Nephron (organoid): ENCODE results near the gene FGFBP2.
"Not testable (repeated sequence)": the region's sequence is repeated elsewhere in the genome, so short reads cannot be mapped to it uniquely, and the experiment has no call there.

ENCODE experiments used
- H3K27ac Mint-ChIP-seq, 3 experiments: 2 replicates each; pipeline ENCODE4 v1.8.0; 2020; ENCODE audit warnings: mixed read lengths in 3 of 3, mild to moderate bottlenecking in 2 of 3, moderate library complexity in 1 of 3
- H3K27me3 Mint-ChIP-seq: 2 replicates; pipeline ENCODE4 v1.8.0; 2021; ENCODE audit warnings: low read depth, mild to moderate bottlenecking, moderate library complexity, mixed read lengths
- H3K36me3 Mint-ChIP-seq: 2 replicates; pipeline ENCODE4 v1.8.0; 2020; ENCODE audit warnings: low read depth, mixed read lengths
- H3K4me1 Mint-ChIP-seq: 2 replicates; pipeline ENCODE4 v1.8.0; 2020; ENCODE audit warnings: mixed read lengths
- H3K4me3 Mint-ChIP-seq, 3 experiments: 2 replicates each; pipeline ENCODE4 v1.8.0; 2020; ENCODE audit warnings: mild to moderate bottlenecking in 3 of 3, mixed read lengths in 3 of 3, moderate library complexity in 2 of 3
- H3K9me3 Mint-ChIP-seq: 2 replicates; pipeline ENCODE4 v1.8.0; 2020; ENCODE audit warnings: mixed read lengths
- TF ChIP-seq, protein P1 (sequence below), 3 experiments: fragments of 200-600 bp; sonication (generic); IDR thresholded peaks; one replicate each; pipeline ENCODE4 v1.5.0; 2021; ENCODE audit warnings: antibody characterized with exemption in 3 of 3; ENCODE audit not compliant: unreplicated experiment in 3 of 3

Gene FGFBP2

DNA sequence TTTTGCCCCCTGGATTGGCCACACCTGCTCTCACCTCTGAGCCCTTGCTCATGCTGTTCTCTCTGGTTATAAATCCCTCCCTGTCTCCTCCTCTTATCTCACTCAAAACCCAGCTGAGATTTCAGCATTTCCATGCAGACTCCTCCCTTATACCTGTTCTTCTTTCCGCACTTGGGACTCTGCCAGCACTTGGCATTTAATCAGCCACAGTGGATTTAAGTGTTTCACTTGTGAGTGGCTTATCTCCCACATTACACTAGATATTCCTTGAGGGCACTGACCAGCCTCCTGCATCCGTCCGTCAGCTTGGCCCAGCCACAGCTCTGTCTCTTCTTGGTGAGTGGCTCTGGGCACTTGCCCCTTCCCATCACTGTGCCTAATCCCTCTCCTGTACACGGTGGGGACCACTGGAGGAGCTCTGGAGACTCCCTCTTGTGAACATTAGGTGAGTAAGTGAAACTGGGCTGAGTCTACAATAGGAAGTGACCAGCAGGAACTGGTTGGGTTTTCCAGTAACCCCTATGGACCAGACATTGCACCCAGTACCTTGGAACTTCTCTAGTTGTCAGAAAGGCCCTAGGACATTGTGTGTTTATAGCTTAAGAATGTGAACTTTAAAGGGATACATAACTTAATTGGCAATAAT is 44.4 kb downstream of the FGFBP2 start:
- Mint-ChIP-seq H3K27me3 (peaks cover 15% of the 10 kb centered on the region), H3K27ac (no peak overlapping the region), H3K9me3 (peaks cover 3% of the 10 kb centered on the region), H3K4me3 (no peak overlapping the region), H3K36me3 (no peaks in the 10 kb centered on the region), H3K4me1 (no peaks in the 10 kb centered on the region)
- TF ChIP-seq, protein P1, sequence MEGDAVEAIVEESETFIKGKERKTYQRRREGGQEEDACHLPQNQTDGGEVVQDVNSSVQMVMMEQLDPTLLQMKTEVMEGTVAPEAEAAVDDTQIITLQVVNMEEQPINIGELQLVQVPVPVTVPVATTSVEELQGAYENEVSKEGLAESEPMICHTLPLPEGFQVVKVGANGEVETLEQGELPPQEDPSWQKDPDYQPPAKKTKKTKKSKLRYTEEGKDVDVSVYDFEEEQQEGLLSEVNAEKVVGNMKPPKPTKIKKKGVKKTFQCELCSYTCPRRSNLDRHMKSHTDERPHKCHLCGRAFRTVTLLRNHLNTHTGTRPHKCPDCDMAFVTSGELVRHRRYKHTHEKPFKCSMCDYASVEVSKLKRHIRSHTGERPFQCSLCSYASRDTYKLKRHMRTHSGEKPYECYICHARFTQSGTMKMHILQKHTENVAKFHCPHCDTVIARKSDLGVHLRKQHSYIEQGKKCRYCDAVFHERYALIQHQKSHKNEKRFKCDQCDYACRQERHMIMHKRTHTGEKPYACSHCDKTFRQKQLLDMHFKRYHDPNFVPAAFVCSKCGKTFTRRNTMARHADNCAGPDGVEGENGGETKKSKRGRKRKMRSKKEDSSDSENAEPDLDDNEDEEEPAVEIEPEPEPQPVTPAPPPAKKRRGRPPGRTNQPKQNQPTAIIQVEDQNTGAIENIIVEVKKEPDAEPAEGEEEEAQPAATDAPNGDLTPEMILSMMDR (IDR thresholded peaks at IDR 0.05; ENCODE audit: unreplicated experiment in 3 of 3): no peak

DNA sequence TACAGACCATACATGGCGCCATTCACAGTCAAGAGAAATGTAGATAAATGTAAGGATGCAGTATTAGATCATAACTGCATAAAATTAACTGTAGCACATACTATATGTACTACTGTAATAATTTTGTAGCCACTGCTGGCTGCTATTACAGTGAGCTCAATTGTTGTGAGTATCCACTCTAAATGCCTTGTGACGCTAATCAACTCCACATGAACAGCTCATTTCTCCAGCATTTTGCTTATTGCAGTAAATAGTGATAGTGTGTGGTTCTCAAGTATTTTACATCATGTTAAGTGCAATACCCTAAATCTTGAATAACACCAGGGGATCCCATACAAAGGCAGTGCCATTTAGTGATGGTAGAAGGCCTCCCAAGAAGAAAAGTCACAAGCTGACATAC is 45.7 kb downstream of the FGFBP2 start:
- Mint-ChIP-seq H3K9me3 (peaks cover 3% of the 10 kb centered on the region), H3K4me3 (no peak overlapping the region), H3K27me3 (peaks cover 13% of the 10 kb centered on the region), H3K27ac (no peak overlapping the region), H3K4me1 (no peaks in the 10 kb centered on the region), H3K36me3 (no peaks in the 10 kb centered on the region)
- TF ChIP-seq, protein P1 (IDR thresholded peaks at IDR 0.05; ENCODE audit: unreplicated experiment in 3 of 3): no peak

DNA sequence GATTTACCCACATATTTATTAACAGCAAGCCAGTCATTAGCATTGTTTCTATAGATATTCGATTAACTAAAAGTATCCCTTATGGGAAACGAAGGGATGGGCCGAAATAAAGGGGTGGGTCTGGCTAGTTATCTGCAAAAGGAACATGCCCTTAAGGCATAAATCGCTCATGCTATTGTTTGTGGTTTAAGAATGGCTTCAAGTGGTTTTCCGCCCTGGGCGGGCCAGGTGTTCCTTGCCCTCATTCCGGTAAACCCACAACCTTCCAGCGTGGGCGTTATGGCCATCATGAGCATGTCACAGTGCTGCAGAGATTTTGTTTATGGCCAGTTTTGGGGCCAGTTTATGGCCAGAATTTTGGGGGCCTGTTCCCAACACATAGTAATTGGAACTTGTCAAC is 46.6 kb downstream of the FGFBP2 start:
- not testable (repeated sequence) for H3K36me3 Mint-ChIP-seq, H3K27ac Mint-ChIP-seq, H3K9me3 Mint-ChIP-seq, H3K4me1 Mint-ChIP-seq, H3K4me3 Mint-ChIP-seq
- peaks cover 13% of the 10 kb centered on the region for H3K27me3 Mint-ChIP-seq

DNA sequence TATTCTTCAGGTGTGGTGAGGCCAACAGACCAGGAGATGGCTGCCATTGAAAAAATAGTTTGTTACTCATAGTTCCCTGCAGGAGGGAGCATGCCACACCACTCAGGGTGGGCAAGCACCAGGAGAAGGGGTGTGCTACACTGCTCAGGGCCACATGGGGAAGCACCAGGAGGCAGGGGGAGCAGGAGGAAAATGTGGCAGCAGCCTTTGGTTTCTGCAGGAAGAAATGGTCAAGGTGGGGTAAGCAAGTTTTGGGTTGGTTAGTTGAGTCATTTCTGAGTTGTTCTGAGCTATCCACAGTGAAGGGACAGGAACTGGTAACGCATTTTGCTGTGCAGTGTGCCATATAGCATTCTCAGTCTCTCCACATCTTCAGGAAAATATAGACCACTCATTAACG is 48.2 kb downstream of the FGFBP2 start:
- H3K9me3 Mint-ChIP-seq: peaks cover 3% of the 10 kb centered on the region
- no peak overlapping the region for H3K4me3 Mint-ChIP-seq
- TF ChIP-seq, protein P1 (IDR thresholded peaks at IDR 0.05; ENCODE audit: unreplicated experiment in 3 of 3): no peak
- H3K36me3 Mint-ChIP-seq: no peaks in the 10 kb centered on the region
- H3K27ac Mint-ChIP-seq: no peak overlapping the region
- peaks cover 7% of the 10 kb centered on the region for H3K27me3 Mint-ChIP-seq
- H3K4me1 Mint-ChIP-seq: no peaks in the 10 kb centered on the region

DNA sequence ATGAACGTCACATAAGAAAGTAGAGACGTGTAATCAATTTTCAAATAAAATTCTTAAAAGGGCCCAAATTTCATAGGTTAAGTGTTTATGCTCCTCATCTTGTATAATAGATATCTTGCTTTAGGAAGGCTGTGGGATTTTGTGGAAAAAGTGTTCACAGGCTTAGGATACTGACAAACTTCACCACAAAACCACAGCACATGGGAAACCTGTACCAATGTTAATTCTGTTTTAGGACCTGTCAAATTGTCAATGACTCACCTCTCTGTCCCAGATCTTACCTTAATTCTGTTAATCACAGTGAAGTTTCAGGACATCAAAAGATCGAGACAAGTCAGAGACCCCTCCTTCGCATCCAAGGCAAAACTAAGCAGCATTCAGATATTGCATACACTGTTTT is 48.7 kb downstream of the FGFBP2 start:
- Mint-ChIP-seq H3K4me3 (no peak overlapping the region), H3K36me3 (no peaks in the 10 kb centered on the region), H3K4me1 (no peaks in the 10 kb centered on the region), H3K27ac (no peak overlapping the region), H3K9me3 (peaks cover 3% of the 10 kb centered on the region), H3K27me3 (peaks cover 4% of the 10 kb centered on the region)
- TF ChIP-seq, protein P1 (IDR thresholded peaks at IDR 0.05; ENCODE audit: unreplicated experiment in 3 of 3): no peak

DNA sequence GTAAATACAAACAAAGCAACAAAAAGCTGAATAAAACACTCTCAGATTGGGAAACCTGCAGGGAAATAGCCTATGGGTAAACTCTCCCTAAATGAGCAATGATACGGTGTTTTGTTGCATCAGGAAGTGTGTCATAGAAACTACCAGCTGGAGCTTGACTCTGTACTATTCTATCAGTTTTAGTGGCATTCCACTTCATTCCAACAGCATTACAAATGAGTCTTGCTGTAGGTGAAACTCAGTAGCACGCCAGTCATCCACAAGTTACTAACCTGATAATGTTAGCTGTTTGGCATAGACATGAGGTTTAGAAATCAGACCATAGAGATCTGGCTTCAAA is 49.4 kb downstream of the FGFBP2 start:
- TF ChIP-seq, protein P1 (IDR thresholded peaks at IDR 0.05; ENCODE audit: unreplicated experiment in 3 of 3): no peak
- Mint-ChIP-seq H3K36me3 (no peaks in the 10 kb centered on the region), H3K4me3 (no peak overlapping the region), H3K4me1 (no peaks in the 10 kb centered on the region), H3K9me3 (peaks cover 3% of the 10 kb centered on the region), H3K27me3 (peaks cover 8% of the 10 kb centered on the region), H3K27ac (no peak overlapping the region)
